IMR-90 (cell line): ENCODE results near the gene HAGH.

Experiments used
- CEBPB ChIP-seq: IDR thresholded peaks from 2 replicates; pipeline ENCODE4 v1.6.1; 2012; ENCODE audit warnings: low read depth, low read length, improper control_type of control experiment
- MAFK ChIP-seq: IDR thresholded peaks from 2 replicates; pipeline ENCODE4 v1.6.1; 2012; ENCODE audit warnings: low read depth, low read length, improper control_type of control experiment
- POLR2A ChIP-seq: IDR thresholded peaks from 2 replicates; pipeline ENCODE4 v1.6.1; 2012; ENCODE audit warnings: mild to moderate bottlenecking, low read depth, low read length
- RAD21 ChIP-seq: IDR thresholded peaks from 2 replicates; pipeline ENCODE4 v1.6.1; 2012; ENCODE audit warnings: low read length, improper control_type of control experiment
- TF ChIP-seq, protein P1 (sequence below): conservative IDR thresholded peaks from 2 replicates; pipeline ENCODE4 v1.5.1; 2012; ENCODE audit warnings: mild to moderate bottlenecking, low read depth, low read length, improper control_type of control experiment
- TF ChIP-seq, protein P2 (sequence below): fragments of 150-350 bp; IDR thresholded peaks from 2 replicates; pipeline ENCODE4 v1.6.1; 2016; ENCODE audit warnings: low read depth, mild to moderate bottlenecking, low read length, moderate library complexity, borderline replicate concordance
- TF ChIP-seq, protein P3 (sequence below): fragments of 150-350 bp; IDR thresholded peaks from 2 replicates; pipeline ENCODE4 v1.6.1; 2017; ENCODE audit warnings: mild to moderate bottlenecking, antibody characterized with exemption, low read length, low read depth

GRCh38 chr16:1773703-1774447, 52.8 kb downstream of the HAGH start:
- TF ChIP-seq, protein P1, sequence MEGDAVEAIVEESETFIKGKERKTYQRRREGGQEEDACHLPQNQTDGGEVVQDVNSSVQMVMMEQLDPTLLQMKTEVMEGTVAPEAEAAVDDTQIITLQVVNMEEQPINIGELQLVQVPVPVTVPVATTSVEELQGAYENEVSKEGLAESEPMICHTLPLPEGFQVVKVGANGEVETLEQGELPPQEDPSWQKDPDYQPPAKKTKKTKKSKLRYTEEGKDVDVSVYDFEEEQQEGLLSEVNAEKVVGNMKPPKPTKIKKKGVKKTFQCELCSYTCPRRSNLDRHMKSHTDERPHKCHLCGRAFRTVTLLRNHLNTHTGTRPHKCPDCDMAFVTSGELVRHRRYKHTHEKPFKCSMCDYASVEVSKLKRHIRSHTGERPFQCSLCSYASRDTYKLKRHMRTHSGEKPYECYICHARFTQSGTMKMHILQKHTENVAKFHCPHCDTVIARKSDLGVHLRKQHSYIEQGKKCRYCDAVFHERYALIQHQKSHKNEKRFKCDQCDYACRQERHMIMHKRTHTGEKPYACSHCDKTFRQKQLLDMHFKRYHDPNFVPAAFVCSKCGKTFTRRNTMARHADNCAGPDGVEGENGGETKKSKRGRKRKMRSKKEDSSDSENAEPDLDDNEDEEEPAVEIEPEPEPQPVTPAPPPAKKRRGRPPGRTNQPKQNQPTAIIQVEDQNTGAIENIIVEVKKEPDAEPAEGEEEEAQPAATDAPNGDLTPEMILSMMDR = no peak
- TF ChIP-seq, protein P2, sequence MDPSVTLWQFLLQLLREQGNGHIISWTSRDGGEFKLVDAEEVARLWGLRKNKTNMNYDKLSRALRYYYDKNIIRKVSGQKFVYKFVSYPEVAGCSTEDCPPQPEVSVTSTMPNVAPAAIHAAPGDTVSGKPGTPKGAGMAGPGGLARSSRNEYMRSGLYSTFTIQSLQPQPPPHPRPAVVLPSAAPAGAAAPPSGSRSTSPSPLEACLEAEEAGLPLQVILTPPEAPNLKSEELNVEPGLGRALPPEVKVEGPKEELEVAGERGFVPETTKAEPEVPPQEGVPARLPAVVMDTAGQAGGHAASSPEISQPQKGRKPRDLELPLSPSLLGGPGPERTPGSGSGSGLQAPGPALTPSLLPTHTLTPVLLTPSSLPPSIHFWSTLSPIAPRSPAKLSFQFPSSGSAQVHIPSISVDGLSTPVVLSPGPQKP = no peak
- TF ChIP-seq POLR2A = no peak
- TF ChIP-seq, protein P3, sequence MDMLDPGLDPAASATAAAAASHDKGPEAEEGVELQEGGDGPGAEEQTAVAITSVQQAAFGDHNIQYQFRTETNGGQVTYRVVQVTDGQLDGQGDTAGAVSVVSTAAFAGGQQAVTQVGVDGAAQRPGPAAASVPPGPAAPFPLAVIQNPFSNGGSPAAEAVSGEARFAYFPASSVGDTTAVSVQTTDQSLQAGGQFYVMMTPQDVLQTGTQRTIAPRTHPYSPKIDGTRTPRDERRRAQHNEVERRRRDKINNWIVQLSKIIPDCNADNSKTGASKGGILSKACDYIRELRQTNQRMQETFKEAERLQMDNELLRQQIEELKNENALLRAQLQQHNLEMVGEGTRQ = no peak
- no peak for TF ChIP-seq CEBPB
- TF ChIP-seq MAFK = no peak
- no peak for TF ChIP-seq RAD21
